ENCODE measurements around the gene LOXHD1.

LOXHD1 gene

DNA sequence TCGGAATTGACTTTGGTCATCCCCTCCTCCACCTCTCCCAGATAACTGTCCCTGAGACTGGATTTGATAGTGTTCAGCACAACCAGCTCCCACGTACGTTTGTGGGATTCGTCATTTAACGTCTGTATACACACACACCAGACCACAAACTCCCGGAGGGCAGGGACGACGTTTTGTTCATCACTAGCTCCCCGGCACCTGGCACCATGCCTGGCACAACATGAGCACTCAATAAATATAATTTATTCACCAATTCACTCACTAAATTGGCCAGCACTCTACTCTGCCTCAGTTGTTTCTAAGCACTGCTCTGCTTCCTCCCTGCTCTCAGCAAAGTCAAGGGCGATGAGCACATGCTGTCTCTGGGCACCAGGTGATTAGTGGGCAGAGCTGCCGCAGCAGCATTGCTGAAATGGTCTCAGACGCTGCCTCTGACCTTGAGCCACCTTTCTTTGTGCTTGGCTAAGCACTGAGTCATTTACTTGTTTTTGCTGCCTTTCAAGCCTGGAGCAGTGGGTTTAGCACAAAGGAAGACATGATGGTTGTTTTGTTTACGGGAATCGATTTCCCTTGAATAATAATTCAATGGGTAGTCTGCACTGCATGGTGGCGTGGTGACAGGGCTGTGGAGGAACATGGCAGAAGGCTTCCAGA lies 19.3 kb upstream of the LOXHD1 start:
- DNase-seq (ENCODE audit: low spot score), result no peak

DNA sequence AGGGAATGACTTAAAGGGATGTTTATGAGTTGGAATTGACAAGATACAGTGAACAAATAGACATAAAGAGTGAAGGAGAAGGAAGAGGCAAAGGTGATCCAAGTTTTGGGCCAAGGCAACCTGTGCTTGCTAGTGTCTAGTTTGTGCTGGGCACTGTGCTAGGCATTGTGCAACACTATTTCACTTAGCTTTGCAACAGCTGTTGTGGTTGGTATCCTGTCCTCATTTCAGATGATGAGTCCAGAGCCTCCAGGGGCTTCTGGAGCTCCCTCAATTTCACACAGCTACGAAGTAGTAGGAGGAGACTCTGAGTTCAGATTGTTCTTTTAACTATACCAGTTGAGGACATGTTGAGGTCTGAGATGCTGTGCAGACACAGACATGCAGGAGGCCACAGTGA lies 18.1 kb upstream of the LOXHD1 start:
- DNase-seq (ENCODE audit: low spot score), result no peak

DNA sequence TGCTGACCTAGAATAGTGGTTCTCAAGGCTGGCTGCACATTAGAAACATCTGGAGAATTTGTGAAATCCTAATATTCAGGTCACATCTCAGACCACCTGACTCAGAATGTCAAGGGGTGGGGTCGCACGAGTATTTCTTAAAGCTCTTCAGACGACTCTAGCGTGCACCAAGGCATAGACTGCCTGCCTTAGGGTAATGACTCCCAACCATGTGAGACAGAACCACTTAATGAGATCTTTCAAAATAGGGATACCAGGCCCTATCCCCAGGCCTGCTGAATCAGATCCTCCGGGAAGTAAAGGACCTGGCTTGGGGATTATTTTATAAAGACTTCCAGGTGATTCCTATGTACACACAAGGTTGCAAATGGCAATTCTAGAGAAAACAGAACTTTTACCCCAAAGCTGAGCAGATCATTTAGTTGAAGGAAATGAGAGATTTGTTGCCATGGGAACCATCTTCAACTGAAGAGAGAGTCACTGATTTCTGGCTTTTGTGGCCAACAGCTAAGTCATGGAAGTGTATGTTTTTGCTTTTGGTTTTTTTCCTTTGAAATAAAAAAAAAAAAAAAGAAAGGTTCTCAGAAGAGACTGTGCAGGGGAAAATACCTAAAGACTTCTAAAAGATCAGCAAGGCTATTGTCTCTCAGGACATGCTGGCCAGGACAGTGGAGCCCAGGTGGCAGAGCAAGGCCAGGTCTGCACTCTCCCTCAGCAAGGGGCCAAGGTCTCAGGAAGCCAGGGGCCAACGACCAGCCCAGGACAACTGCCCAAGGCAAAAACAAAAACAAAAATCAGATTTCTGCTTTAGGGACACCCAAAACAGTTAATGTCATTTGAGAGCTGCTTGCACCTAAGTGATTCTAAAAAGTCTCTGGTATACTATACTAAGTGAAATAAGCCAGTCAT lies 15.3 kb upstream of the LOXHD1 start:
- DNase-seq (ENCODE audit: low spot score), result peak; percentile 21

DNA sequence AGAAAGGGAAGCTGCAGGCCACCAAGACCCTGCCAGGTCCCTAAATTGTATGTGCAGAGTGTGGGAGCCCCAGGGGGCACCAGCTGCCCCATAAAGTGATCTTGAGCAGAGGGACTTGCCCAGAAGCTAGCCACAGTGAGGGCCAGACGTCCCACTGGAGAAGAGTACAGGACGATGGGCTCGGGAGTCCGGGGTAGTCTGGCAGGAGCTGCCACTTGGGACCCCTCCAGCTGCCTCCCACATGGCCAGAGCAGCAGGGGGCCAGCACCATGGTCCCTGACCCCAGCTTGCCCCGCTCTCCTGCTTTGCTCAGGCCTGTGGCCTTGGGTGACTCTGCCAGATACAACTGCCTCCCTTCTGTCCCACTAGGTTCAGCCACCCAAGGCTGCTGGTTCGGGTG lies 11.7 kb upstream of the LOXHD1 start:
- DNase-seq (ENCODE audit: low spot score), result no peak

DNA sequence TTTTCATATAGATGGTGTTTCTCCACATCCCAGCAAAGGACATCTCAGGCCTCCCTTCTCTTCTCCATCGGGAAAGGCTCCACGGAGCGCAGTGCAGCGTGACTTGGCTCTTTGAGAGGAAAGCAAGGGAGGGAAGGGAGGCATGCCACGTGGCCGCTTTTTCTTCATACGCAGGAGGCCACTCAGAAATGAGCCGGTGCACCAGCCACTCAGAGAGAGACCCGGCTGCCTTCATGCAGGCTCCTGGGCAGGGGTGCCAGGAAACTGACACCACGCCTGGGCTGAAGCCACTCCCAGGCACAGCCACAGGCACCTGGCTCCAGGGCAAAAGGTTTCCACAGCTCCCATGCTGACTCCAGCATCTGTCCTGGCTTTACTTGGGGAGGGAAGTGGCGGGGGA lies 11.1 kb upstream of the LOXHD1 start:
- no peak for DNase-seq (ENCODE audit: low spot score)

DNA sequence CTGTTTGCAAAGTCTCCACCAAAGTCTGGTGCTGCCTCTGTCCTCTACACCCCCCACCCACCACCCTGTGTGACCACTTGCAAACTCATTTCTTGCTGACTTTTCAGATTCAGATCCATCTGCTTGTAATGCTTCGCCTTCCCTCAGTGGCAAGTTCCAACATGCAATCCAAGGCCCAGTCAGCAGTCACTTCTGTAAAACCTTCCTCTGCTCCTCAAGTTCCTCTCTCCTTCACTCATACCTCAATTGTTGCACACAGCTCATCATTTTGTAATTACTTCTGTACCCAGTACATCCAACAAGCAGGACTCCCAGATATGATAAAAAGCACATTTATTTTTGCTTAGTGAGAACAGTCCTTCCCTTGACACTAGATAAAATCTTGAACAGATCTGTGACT lies 6.5 kb upstream of the LOXHD1 start:
- no peak for DNase-seq (ENCODE audit: low spot score)

DNA sequence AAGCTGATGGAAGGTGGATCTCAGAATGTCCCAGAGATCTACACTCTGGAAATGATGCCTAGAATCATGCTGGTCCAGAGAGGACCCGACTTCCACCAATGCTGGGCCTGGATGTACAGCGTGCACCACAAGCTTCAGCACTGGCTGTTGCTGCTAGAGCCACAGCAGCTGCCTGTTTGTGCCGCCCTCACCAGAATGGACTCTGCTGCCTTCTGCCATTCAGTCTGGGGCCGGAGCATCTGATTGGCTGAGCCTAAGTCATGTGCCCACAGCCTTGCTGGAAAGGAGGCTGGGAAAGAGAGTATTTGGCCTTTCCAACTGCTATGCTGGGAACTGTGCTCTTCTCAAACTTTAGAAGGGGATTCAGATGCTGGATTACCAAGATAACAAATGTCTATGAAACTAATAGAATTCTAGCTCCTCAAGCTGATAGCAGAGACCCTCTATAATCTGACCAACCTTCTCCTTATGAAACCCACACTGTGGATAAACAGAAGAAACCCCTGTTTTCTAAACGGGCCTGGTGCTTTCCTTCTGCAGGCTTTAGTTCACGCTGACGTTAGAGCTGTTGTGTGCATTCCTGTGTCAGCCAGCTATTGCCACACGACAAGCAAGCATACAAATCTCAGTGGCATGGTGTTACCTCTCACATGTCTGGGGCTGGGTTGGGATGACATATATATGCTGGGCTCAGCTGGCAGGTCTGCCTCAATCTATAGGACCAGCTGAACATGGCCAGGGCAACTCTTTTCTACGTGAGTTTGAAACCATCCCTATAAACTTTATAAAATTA lies 4.1 kb upstream of the LOXHD1 start:
- no peak for DNase-seq (ENCODE audit: low spot score)

DNA sequence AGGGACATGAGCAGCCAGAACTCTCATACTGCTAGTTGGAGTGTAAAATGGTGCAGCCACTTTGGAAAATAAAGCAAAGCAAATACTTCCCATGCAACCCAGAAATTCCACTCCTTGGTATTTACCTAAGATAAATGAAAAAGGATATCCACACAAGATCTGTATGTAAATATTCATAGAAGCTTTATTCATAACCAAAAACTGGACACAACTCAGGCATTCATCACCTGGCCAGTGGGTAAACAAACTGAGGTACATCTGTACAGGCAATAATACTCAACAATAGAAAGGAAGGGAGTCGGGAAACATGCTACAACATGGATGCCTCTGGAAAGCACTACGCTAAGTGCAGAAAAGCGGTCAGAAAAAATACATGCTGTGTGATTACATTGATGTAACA lies 2.5 kb upstream of the LOXHD1 start:
- DNase-seq (ENCODE audit: low spot score), result no peak

DNA sequence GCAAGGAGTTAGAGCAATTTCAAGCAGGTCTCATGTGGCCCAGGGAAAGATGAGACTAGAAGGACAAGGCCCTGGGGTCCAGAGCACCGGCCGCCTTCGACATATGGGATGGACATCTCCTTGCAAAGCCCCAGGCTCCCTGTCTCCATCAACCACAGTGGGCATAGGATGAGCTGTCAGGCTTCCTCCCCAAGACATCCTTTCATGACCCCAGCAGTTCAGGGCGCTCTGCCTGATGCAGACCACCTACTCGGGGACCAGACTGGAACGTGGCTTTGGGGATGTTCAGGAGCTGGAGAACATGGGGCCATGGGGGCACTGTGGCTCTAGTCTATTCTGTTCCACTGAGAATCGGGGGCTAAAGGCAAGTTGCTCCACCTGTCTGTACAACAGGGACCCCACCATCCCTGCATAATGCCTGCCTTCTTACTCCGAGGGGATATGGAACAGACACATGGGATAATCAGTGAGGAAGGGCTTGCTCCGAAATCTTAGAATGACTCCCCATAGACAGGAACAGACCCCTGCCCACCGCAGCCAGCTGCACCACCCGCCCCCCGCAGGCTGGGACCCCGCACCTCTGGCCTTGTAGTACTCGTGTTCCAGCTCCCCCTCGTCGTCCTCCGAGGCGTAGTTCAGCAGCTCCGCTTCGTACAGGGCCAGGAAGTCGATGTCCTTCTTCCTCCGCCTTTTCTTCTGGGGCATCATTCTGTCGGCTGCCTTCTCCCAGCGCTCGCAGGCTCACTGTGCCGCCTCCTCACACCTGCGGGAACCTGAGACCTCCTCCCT lies 500 bp downstream of the LOXHD1 start:
- DNase-seq (ENCODE audit: low spot score), result no peak

DNA sequence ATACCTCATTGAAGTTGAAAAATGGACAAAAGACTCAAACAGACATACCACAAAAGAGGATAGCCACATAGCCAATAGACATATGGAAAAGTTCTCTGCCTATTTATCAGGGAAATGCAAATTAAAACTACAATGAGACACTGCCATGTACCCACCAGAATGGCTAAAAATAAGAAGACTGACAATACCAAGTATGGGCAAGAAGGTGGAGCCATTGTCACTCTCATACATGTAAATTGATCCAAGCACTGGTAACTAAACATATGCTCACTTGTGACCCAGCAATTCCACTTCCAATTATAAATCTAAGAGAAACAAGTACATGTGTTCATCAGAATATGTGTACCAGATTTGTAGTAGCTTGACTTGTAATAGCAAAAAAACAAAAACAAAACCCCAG lies 4.6 kb downstream of the LOXHD1 start:
- DNase-seq (ENCODE audit: low spot score), result no peak

DNA sequence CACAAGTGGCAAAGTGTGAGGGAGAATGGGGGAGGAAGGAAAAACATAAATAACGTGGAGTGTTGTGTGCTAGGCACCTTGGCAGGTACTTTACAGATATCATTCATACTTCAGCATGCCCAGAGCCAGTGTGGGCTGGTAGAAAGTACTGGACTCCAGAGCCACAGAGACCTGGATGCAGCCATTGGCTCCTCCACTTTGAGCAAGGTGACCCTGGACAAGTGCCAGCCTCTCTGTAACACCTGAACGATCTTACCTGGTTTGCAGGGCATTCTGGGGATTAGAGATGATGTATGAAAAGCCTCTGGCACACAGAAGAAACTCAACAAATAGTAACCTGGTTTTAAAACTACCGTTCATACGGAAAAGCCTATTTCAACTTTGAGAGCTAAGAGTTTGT lies 6.3 kb downstream of the LOXHD1 start:
- DNase-seq (ENCODE audit: low spot score), result no peak

DNA sequence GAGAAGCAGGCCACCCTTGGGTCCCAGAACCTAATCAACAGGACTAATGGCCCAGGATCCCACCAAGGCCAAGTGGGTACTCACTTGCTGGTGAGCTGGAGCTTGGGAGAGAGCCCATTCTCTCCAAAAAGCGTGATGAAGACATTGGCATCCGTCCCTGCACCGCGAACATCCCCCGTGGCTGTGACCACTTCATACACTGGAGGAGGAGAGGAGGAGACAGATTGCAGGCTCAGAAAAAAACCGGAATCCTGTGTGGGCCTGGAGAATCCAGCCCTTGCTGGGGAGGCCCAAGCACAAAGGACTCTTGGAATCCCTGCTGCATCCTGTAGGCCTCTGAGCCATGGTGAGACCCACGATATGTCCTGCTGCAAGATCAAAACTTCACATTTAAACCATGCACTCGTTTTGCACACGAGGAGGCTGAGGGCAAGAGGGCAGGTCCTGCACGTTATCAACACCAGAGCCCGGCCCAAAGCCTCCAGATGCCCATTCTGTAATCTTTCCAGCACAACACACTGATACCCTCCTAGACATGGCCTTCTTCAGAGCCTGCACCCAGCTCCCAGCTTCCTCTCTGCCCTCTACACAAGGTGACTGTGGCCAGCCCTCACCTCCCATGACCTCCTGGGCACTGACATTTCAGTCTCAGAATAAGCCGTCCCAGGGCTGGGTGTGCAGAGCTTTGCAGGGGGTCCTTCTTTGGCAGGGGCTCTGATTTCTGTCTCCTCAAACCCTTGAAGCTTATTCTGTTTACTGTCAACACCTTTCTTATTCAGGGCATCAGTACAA lies 7.8 kb downstream of the LOXHD1 start:
- no peak for DNase-seq (ENCODE audit: low spot score)

DNA sequence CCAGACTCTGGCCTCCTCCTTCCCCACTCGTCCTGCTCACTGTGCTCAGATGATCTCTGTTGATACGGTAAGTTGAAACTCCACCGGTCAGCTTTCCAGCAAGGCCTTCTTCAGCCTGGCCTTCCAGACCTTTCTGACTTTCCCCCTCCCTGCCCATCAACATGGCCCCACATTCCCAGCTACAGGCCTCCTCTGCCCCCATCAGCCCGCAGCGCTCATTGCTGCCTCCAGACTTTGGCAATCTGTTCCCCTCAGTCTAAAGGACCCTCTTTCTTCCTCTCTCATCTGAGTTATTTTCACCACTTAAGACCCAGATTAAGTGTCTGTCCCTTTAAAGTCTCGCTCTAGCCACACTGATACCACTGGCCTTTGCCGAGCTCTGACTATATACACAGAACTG lies 10.6 kb downstream of the LOXHD1 start:
- DNase-seq (ENCODE audit: low spot score), result no peak

DNA sequence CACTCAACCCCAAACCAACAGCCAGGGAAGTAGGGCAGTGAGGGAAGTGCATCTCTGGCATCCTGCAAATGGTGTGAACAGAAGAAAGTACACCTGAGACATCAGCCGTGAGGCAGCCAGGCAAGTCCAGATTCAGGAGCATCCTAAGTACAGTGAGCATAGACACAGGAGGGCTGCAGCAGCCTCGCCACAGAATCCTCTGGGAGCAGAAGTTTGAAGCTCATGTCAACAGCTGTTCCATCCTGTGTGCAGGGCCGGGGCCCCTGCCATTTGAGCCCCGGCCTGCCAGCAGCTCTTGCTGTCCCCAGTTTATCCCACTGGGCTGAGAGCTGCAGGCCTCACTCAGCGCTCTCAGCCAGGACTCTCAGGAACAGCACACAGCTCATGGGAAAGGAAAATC lies 14.5 kb downstream of the LOXHD1 start:
- no peak for DNase-seq (ENCODE audit: low spot score)

DNA sequence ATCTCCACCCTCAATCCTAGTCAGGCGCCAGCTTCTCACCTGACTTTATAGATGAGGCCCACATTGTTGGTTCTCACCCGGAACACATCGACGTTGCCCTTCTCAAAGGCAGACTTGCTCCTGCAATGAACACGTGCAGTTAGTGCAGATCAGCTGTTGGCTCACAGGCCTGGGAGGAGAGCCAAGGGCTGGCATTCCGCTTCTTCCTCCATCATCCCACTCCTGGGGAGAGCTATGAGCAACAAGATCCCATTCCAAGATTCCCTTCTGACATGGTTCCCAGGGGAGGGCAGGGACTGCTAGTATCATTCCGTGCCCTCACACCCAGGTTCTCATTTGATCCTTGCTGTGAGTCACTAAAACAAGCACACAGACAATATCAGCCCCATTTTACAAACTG lies 15.1 kb downstream of the LOXHD1 start:
- no peak for DNase-seq (ENCODE audit: low spot score)

DNA sequence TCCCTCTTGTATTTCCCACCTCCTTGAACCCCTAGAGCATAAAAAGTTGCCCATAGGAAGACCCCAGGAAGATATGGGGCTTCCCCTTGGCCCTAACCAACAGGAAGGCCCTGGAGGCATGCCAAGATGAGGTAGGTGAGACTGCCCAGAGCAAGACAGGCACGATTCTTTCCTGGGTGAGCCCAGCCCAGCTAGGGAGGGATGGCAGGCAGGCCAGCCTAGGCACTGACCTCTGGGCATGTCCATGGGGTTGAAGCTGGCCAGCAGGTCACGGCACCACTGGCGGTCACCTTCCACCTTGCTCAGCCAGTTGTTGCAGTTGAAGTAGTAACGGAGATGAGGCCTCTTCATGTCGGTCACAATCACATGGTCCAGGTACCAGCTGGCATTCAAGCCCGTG lies 17.6 kb downstream of the LOXHD1 start:
- no peak for DNase-seq (ENCODE audit: low spot score)

DNA sequence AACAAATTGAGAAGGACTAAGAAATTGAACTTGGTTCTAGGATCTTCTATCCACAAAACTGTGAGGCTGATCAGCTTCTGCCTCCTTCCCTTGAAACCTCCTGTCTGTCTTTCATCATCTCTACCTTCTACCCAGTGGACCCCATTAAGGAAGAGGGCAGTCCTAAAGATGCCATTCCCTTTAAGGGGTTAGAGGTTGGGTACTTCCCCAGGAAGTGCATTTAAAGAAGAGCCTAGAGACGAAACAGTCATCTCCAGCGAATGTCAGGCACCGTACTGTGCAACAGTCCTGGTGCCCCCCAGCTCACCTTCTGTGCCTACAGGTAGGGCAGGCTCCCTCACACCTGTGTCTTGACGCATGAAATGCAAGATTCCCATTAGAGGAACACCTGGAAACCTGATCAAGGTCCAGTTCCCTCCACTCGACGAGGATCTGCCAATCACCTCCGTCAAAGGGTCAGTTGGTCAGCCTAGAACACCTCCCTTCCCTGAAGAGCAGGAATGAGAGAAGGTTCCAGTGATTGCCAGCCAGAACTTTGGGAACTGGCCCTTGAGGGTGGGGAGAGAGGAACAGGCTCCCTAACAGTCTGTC lies 20.9 kb downstream of the LOXHD1 start:
- no peak for DNase-seq (ENCODE audit: low spot score)

DNA sequence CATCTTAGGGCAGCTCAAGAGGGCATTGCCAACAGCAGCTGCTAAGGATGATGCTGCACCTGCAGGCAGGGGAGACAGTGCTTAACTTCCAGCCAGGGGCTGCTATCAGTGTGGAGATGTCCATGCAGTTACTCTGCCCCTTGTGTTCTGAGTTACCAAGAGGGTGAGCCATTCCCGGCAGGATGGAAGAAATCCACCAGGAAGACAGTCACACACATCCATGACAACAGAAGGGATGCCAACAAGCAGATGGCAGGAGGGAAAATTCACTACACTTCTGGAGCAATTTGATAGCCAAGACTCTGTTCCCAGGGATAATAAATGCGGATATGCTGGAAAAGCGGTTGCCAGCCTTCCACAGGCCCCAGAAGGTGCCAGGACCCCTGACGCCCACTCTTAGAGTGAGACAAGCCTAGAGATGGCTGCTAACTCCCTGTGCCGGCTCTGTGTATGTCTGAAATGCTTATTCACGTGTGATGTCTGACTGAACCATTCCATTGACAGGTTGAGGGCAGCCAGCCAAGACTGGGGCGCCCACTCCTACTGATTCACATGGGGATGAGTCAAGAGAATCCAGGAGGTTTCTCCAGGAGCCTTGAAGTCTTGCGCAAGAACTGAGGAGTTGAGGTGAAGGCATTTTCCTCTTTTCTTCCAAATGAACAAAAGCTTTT lies 24.5 kb downstream of the LOXHD1 start:
- DNase-seq (ENCODE audit: low spot score), result no peak

DNA sequence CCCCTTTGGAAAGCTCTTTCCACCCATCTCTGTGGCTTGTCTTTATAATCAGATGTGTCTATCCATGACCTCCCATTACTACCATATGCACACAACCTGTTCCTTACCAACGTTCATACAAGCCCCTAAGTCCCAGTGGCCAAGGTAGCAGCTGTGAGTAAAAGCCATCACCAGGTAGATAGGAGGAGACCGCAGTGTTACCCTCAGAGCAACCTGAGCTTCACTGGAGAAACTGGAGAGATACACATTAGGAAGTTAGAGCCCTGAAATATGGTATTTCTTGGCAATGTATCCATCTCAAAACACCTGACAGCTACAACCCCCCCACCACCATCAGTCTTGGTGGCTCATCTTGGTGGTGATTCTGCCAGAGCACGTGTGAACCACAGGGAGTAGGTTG lies 26.0 kb downstream of the LOXHD1 start:
- no peak for DNase-seq (ENCODE audit: low spot score)

DNA sequence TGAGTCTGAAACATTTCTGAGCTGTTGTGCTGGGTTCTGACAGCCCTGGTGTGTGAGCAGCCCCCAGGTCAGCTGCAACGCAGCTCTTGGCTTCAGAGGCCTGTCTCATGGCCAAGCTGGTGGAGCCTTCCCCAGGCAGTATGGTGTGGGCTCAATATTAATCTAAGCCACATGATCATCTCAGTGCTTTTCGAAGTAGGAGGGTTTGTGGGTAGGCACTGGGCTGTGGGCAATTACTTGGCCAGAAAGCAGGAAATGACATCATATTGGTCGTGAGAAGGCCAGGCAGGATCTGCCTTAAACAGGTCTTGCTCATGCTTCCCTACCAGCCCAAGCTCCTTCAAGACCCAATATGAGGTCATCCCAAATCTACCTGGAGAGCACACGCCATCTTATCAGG lies 26.9 kb downstream of the LOXHD1 start:
- DNase-seq (ENCODE audit: low spot score), result no peak

All from CD4-positive, alpha-beta T cell treated with Interleukin-6 at 100 ng/mL for 8 hours (primary cell).